Activated CD8-positive, alpha-beta memory T cell treated with anti-CD3 and anti-CD28 coated beads for 4 hours (primary cell): ENCODE results near the gene ZNF611.
"Not testable (repeated sequence)": the region's sequence is repeated elsewhere in the genome, so short reads cannot be mapped to it uniquely, and the experiment has no call there.

Experiments used
- DNase-seq, 2 donors: peaks; one replicate each; pipeline ENCODE4 v3.0.0-alpha.2; 2020; ENCODE audit warnings: low read depth in 2 of 2

The ZNF611 gene

DNA sequence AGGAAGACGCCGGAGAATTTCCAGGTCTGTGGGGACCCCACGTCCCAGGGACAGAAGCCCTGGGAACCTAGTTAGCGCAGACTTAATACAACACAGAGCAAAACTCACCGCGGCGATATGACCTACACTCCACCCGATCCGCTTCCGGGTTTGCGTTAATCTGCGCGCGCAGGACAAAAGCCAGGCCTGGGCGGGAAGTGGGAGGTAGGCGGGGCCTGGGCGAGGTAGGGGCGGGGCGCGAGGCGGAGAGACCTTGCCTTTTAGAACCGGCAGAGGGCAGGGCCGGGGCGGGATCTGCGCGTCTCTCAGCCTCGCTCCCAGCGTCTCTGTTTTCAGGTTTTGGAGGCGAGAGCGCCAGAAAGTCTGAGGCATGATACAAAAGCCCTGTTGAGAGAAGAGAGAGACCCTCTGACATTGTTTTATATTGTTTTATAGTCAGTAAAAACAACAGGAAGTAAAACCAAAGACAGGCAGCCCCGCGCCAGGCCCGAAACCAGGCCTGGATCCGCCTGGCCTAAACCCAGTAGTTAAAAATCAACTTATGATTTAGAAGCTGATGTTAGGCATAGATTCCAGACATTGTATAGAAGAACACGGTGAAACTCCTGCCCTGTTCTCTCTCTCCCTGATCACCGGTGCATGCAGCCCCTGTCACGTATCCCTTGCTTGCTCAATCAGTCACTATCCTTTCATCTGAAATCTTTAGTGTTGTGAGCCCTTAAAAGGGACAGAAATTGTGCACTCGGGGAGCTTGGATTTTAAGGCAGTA, at the start of gene ZNF611:
Gene ZNF611 (minus strand): TSS at position 152 of the 769 bp plus-strand sequence. CDS start 19,150 bp downstream, outside the sequence.
- DNase-seq: peak; percentile 98 to 100

DNA sequence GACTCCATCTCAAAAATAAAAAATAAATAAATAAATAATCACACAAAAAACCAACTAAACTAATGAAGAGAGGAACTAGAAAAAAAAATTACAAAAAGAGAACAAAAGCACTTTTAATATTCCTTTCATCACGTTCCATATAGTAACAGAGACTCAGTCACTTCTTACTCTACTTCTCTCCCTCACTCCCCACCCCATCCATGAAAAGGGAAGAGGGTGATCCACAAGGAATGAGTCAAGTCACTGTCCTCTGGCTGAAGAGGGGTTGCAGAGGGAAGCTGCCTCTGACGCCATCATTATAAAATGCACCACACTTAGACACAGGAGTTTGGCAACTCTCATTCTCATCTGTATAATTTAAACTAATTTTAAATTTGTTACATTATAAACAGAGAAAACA, 48.0 kb upstream of the ZNF611 start:
- not testable (repeated sequence) for DNase-seq

DNA sequence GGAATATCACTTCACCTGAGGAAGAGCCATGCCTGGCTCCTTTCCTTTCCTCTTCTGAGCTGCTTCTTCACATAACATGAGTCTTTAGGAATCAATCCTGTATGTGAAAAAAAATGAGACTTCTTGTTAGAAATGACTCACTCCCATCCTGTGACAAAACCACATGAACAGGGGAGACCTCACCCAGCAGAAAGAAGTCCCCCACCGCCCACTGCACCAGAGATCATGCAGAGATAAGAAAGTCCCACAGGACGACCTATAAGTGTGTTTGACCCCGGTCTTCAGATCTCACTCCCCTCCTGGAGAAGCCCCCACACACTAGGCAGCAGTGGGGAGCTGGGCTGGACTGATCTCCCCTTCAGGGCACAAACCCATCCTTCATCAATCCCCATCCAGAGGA, 44.0 kb upstream of the ZNF611 start:
- peak; percentile 30 to 35 for DNase-seq

DNA sequence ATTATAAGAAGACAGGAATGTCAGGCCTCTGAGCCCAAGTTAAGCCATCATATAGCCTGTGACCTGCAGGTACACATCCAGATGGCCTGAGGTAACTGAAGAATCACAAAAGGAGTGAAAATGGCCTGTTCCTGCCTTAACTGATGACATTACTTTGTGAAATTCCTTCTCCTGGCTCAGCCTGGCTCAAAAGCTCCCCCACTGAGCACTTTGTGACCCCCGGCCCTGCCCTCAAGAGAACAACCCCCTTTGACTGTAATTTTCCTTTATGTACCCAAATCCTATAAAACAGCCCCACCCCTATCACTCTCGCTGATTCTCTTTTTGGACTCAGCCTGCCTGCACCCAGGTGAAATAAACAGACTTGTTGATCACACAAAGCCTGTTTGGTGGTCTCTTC, 21.6 kb upstream of the ZNF611 start:
- DNase-seq: not testable (repeated sequence)

DNA sequence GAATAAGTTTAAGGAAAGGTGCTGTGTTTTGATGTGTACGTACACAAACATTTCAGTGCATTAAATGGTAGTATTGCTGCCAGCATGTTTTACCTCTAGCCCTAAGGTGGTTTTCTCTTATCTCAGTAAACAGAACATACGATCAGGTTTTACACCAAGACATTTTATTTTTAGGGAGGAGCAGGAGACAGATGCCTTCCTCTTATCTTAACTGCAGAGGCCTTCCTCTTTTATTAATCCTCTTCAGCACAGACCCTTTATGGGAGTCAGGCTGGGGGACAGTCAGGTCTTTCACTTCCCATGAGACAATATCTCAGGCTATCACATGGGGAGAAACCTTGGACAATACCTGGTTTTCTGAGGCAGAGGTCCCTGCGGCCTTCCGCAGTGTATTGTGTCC, 14.9 kb upstream of the ZNF611 start:
- no peak for DNase-seq

DNA sequence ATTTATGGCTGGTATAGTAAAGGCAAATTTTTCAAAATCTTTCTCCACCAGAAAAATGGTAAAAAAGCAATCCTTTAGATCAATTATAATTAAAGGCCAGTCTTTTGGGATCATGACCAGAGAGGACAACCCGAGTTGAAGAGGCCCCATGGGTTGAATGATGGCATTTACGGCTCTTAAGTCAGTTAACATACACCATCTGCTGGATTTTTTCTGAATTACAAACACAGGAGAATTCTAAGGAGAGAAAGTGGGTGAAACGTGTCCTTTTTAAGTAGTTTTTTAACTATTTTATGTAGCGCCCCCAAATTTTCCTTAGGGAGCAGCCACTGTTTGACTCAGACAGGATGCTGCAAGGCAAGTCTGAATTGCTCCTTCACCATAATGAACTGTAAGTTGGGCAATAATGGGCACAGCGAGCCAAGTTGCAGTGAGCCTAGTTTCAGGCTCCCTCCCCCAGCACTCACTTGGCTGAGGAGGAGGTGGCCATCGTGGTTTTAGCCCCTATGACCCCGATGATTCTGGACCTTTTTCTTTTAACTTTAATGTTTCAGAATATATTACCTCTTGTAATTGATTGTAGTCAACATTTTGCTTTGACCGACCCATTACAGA, 13.6 kb upstream of the ZNF611 start:
- DNase-seq: no peak

DNA sequence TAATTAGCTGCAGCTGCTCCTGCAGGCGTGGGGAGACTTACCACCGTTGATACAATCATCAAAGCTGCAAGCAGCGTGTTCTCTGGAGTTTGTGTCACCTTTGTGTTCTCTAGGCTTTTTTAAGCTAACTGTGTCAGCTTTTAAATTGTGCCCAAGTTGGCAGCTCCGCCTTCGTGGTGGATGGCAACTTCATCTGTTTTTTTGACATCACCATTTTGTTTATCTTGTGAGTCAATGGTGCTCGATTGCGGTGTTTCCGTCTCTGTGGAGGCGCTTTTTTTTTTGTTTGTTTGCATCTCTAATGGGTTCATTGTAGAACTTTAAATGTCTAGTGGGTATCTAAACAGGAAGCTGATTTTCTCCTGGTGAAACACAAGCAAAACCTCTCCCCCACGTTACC, 11.1 kb upstream of the ZNF611 start:
- not testable (repeated sequence) for DNase-seq

DNA sequence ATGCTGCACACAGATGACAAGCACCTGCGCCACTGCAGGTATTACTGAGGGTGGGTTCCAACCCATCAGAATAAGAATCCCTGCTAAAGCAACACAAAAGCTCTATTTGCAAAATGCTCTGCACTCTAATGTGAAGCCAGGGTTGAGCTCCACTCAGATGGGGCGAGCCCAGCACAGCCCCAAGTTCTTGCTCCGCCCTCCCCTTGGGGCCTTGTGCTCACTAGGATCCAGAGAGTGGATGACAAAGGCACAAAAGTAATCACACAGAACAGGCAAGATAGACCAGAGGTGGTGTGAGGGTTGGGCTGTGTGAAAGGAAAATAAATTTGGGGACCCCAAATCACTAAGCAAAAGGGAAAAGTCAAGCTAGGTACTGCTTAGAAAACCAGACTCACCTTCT, 8.2 kb upstream of the ZNF611 start:
- DNase-seq: no peak

DNA sequence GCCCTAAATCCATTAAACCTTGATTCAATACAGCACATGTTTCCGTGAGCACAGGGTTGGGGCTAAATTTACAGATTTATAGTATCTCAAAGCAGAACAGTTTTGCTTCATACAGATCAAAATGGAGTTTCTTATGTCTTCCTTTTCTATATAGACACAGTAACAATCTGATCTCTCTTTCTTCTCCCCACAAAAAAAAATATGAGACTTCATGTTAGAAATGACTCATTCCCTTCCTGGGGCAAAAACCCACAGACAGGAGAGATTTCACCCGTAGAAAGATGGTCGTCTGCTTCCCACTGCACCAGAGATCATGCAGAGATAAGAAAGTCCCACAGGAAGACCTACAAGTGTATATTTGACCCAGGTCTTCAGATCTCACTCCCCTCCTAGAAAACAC, 7.7 kb upstream of the ZNF611 start:
- no peak for DNase-seq

DNA sequence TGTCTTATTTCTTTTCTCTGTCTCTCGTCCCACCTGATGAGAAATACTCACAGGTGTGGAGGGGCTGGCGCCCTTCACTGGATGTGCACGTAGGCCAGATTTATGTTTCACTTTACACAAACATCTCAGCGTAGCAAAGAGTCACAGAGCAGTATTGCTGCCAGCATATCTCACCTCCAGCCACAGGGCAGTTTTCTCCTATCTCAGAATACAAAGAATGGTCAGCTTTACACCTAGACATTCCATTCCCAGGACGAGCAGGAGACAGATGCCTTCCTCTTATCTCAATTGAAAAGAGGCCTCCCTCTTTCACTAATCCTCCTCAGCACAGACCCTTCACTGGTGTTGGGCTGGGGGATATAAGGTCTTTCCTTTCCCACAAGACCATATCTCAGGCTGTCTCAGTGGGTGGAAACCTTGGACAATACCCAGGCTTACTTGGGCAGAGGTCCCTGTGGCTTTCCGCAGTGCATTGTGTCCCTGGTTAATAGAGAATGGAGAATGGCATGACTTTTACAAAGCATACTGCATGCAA, 7.2 kb upstream of the ZNF611 start:
- DNase-seq: no peak

DNA sequence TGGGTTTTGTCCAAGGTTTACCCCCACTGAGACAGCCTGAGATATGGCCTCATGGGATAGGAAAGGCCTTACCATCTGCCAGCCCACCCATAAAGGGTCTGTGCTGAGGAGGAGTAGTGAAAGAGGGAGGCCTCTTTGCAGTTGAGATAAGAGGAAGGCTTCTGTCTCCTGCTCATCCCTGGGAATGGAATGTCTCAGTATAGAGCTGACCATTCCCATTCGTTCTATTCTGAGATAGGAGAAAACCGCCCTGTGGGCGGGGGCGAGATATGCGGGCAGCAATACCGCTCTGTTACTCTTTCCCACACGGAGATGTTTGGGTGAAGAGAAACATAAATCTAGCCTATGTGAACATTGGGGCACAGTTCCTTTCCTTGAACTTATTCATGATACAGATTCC, 6.5 kb upstream of the ZNF611 start:
- not testable (repeated sequence) for DNase-seq

DNA sequence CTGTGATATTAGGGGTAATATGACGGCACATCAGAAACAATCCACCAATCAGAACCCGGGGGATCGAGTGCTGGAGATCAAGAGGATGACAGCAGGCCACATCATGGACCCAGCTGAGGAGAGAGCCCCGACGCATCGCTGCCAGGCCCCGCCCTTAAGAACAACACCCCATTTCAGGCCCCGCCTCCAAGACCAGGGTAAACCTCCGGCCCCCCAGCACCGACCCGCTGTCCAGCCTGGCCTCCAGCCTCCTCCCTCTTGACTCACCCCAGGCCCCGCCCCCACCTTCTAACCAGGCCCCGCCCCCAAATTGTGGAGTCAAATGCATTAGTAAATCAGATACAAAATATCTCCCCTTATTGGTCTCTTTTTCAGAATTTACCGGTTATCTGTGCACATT, 4.7 kb upstream of the ZNF611 start:
- no peak for DNase-seq

DNA sequence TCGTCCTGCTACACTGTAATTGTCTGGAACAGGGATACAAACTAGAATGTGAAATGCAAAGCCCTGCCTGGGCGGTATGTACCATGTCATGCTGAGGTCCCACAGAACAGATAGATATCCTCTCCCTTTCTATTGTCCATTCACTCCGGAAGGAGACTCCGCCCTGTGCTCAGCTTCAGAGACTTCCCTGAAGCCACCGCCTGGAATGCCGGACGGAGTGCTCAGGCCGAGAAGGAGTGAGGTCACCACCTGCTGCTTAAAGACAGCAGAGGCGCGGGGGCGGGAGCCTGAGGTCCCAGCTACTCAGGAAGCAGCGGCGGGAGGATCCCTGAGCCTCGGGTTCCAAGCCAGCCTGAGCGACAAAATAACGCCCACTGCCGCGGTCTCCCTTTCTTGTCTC, 890 bp upstream of the ZNF611 start:
- DNase-seq: no peak

DNA sequence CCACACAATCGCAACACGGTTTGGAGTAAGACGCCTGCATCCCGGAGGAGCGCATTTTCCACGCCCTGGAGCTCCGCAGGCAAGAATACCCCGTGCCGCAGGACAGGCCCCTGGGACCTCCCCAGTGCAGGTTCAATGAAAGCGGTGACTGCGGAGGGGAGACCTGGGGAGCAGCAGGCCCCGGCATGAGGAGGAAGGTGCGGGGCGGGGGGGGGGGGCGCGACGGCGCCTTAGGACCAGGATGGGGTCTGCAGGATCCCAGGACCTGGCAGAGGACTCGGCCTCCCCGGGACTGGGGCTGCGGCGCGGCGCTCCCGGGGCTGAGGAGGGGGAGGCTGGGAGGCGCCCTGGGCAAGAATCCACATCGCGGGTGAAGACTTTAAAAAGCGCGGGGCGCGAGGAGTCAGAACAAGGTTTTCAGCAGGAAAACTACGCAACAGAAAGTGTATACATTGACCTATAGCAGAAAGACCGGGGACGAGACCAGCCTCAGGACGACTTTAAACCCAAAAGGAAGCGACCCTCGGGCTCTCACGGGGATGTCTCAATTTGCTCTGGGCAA, 432 bp downstream of the ZNF611 start:
- no peak for DNase-seq

DNA sequence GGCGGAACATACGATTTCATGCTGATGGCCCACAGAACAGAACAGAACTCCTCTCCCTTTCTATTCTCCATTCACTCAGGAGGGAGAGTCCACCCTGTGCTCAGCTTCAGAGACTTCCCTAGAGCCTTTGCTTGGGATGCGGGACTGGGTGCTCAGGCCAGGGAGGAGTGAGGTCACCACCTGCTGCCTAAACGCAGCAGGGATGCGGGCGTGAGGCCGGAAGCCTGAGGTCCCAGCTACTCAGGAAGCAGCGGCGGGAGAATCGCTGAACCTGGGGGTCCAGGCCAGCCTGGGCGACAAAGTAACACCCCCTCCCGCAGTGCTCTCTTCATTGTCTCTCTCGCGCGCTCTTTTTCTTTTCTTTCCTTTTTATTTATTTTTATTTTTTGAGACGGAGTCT, 8.8 kb downstream of the ZNF611 start:
- DNase-seq: not testable (repeated sequence)

DNA sequence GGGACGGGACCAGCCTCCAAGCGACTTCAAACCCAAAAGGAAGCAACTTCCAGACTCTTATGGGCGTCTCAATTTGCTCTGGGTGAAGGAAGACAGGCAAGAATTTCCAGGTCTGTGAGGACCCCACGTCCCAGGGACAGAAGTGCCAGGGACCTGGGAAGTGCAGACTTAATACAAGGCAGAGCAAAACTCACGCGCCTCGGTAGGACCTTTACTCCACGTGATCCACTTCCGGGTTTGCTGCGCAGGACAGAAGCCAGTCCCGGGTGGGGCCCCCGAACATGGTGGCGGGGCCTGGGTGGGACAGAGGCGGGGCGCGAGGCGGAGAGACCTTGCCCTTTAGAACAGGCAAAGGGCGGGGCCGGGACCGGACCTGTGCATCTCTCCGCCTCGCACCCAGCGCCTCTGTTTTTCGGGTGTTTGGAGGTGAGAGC, 9.3 kb downstream of the ZNF611 start:
- DNase-seq: no peak

DNA sequence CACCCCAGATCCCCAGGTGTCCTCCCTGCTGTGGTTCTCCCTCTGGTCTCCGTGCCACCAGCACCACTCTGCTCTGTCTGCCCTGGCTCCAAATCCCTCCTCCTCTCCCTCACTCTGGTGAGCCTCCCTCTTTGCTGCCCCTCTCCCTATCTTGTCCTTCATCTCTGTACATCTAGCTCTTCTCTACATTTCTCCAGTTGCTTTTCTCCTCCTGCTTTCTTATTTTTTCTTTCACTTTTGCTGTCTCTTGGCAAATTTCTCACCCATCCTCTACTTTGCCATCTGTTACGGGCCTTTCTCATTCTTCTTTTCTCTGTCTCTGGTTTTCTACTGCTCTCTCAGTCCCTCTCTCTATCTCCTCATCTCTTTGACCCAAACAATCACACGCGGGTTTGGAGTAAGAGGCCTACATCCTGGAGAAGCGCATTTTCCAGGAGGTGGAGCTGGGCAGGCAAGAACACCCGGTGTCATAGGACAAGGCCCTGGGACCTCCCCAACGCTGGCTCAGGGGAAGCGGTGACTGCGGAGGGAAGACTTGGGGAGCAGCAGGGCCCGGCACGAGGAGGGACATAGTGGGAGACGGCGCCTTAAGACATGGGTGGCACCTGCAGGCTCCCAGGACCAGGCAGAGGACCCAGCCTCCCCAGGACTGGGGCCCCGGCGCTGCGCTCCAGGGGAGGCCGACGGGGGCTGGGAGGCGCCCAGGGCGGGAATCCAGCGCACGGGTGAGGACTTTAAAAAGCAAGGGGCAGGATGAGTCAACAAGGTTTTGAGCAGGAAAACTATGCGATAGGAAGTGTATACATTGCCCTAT, 9.9 kb downstream of the ZNF611 start:
- no peak for DNase-seq

DNA sequence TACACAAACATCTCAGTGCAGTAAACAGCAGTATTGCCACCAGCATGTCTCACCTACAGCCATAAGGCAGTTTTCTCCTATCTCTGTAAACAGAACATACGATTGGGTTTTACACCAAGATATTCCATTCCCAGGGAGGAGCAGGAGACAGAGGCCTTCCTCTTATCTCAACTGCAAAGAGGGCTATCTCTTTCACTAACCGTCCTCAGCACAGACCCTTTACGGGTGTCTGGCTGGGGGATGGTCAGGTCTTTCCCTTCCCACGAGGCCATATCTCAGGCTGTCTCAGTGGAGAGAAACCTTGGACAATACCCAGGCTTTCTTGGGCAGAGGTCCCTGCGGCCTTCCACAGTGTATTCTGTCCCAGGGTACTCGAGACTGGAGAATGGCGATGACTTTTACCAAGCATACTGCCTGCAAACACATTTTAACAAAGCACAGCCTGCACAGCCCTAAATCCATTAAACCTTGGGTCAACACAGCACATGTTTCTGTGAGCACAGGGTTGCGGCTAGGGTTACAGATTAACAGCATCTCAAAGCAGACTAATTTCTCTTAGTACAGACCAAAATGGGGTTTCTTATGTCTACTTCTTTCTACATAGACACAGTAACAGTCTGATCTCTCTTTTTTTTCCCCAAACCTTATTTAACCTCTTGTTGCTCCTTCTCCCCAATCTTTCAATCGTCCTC, 10.8 kb downstream of the ZNF611 start:
- not testable (repeated sequence) for DNase-seq

DNA sequence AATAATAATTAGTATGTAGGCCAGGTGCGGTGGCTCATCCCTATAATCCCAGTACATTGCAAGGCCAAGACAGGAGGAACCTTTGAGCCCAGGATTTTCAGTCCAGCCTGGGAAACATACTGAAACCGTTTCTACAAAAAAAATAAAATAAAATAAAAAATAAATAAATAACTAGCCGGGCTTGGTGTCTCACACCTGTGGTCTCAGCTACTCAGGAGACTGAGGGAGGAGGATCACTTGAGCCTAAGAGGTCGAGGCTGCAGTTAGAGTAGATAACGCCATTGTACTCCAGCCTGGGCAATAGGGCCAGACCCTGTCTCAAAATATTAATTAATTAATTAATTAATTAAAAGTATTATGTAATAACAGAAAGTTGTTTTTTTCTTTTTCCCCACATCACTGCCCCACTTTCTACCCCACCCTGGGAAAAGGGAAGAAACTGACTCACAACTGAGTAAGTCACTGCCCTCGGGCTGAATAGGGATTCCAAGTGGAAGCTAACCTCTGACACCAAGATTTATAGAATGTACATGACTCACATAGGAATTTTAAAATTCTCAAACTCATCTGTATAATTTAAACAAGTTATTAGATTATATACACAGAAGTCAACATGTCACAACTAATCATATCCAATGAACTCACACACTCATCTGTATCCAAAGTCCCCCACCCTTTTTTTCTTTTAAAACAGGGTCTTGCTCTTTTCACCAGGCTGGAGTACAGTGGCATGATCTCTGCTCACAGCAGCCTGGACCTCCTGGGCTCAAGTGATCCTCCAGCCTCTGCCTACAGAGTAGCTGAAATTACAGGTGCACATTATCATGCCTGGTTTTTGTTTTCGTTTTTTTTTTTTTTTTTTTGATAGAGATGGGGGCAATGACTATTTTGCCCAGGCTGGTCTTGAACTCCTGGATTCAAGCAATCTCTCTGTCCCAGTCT, 12.5 kb downstream of the ZNF611 start:
- no peak for DNase-seq

DNA sequence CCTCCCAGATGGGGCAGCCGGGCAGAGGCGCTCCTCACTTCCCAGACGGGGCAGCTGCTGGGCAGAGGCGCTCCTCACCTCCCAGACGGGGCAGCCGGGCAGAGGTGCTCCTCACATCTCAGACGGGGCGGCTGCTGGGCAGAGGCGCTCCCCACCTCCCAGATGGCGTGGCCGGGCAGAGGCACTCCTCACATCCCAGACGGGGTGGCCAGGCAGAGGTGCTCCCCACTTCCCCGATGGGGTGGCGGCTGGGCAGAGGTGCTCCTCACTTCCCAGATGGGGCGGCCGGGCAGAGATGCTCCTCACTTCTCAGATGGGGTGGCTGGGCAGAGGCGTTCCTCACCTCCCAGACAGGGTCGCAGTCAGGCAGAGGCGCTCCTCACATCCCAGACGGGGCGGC, 14.3 kb downstream of the ZNF611 start:
- not testable (repeated sequence) for DNase-seq
